Calu3 (cell line): Measurements from ENCODE around the gene NOX5. TPM values are rescaled to one million over a fixed set of nuclear protein-coding genes. Genes with fewer than 3 reads are reported as not detected.

Experiments used
- Bru-seq: library from RNA; stranded (reverse); fragments of 400-500 nt; gene quantifications from one replicate; lab custom pipeline; 2021; lab: Mats Ljungman, UMichigan
- BruChase-seq, 2 experiments: library from RNA; stranded (reverse); fragments of 400-500 nt; gene quantifications; one replicate each; lab custom pipeline; 2021; lab: Mats Ljungman, UMichigan
- BruUV-seq: library from RNA; stranded (reverse); fragments of 400-500 nt; replicated peaks from 2 replicates; lab custom pipeline; 2021; lab: Mats Ljungman, UMichigan
- CTCF ChIA-PET: fragments of 300-600 bp; sonication (Branson Sonifier 250); formaldehyde crosslinking; loops from one replicate; lab custom pipeline; 2022; ENCODE audit warnings: antibody characterized with exemption; lab: Charles Lee
- DNase-seq: peaks from one replicate; pipeline ENCODE4 v3.0.0; 2022
- H3K27ac Mint-ChIP-seq: one replicate; pipeline ENCODE4 v1.8.0; 2022; ENCODE audit warnings: mixed read lengths; ENCODE audit not compliant: unreplicated experiment
- H3K27me3 Mint-ChIP-seq: one replicate; pipeline ENCODE4 v1.8.0; 2022; ENCODE audit warnings: mixed read lengths; ENCODE audit not compliant: unreplicated experiment
- H3K36me3 Mint-ChIP-seq: one replicate; pipeline ENCODE4 v1.8.0; 2022; ENCODE audit warnings: mild to moderate bottlenecking, moderate library complexity, mixed read lengths; ENCODE audit not compliant: insufficient read depth, unreplicated experiment
- H3K4me1 Mint-ChIP-seq: one replicate; pipeline ENCODE4 v1.8.0; 2022; ENCODE audit warnings: mild to moderate bottlenecking, low read depth, mixed read lengths; ENCODE audit not compliant: unreplicated experiment
- H3K4me3 Mint-ChIP-seq: one replicate; pipeline ENCODE4 v1.8.0; 2022; ENCODE audit warnings: mild to moderate bottlenecking, low read depth, moderate library complexity, mixed read lengths; ENCODE audit not compliant: unreplicated experiment
- H3K9me3 Mint-ChIP-seq: one replicate; pipeline ENCODE4 v1.8.0; 2022; ENCODE audit warnings: low read depth, mixed read lengths; ENCODE audit not compliant: unreplicated experiment
- CTCF ChIP-seq: fragments of 200-600 bp; IDR thresholded peaks from one replicate; pipeline ENCODE4 v1.8.0; 2022; ENCODE audit warnings: antibody characterized with exemption; ENCODE audit not compliant: unreplicated experiment
- intact Hi-C: fragments of 100-400 bp; cut with micrococcal nuclease; formaldehyde crosslinking; loops from one replicate; pipeline ENCODE4 v1.10.0; 2022; ENCODE audit not compliant: unreplicated experiment
- long read RNA-seq: library from polyadenylated mRNA; stranded (forward); transcript quantifications from one replicate; pipeline ENCODE4 v2.0.0, GENCODE V29; 2022
- total RNA-seq: library from RNA; stranded (reverse); gene quantifications from 2 replicates; pipeline ENCODE4 v1.2.3, GENCODE V29; 2022

Gene NOX5
- total RNA-seq: 0.14 and 0.20 TPM in 2 replicates
- percentile 7 among the genes with signal in this experiment for Bru-seq, nascent RNA
- BruChase-seq, experiment 1, labeled RNA remaining after a 6-hour chase: percentile 12 among the genes with signal in this experiment
- percentile 7 among the genes with signal in this experiment for BruChase-seq, experiment 2, labeled RNA remaining after a 2-hour chase
- long read RNA-seq: 0 reads

- peaks cover 1% of the 10 kb centered on the region for H3K9me3 Mint-ChIP-seq
- CTCF ChIA-PET: interaction anchor here (0.5 to 0.7 kb wide), 2 partner anchors 17 to 318 kb away, joined by 3 read pairs; no protein-coding TSS in a partner anchor
- no peak within 1 kb of the TSS for H3K27ac Mint-ChIP-seq
- H3K4me3 Mint-ChIP-seq: no peak within 1 kb of the TSS
- no peak for TF ChIP-seq CTCF
- DNase-seq: no peak
- BruUV-seq: no TSS peak
- peaks cover 37% of the 10 kb centered on the region for H3K27me3 Mint-ChIP-seq
- H3K4me1 Mint-ChIP-seq: no peaks in the 10 kb centered on the region
- H3K36me3 Mint-ChIP-seq: no peaks in the 10 kb centered on the region
- intact Hi-C loops: no loop called here
These were observed at the start of gene NOX5 for GRCh38 chr15:69014454-69014853. Gene NOX5 (plus strand): TSS chr15:69014695. CDS start chr15:69014736, 41 bp downstream.

- intact Hi-C loops: no loop called here
- no peak for DNase-seq
- peaks cover 63% of the 10 kb centered on the region for H3K27me3 Mint-ChIP-seq
- peaks cover 14% of the 10 kb centered on the region for H3K9me3 Mint-ChIP-seq
- H3K27ac Mint-ChIP-seq: no peak overlapping the region
- H3K4me3 Mint-ChIP-seq: no peak overlapping the region
- no peaks in the 10 kb centered on the region for H3K4me1 Mint-ChIP-seq
- no TSS peak for BruUV-seq
- CTCF ChIA-PET: no interaction called here
- TF ChIP-seq CTCF: no peak
- H3K36me3 Mint-ChIP-seq: no peaks in the 10 kb centered on the region
These were observed 47.5 kb upstream of the NOX5 start for GRCh38 chr15:68966996-68967395.

- Mint-ChIP-seq H3K4me3 (no peak overlapping the region), H3K4me1 (no peaks in the 10 kb centered on the region), H3K9me3 (peaks cover 14% of the 10 kb centered on the region), H3K27ac (no peak overlapping the region), H3K36me3 (no peaks in the 10 kb centered on the region), H3K27me3 (peaks cover 53% of the 10 kb centered on the region)
- TF ChIP-seq CTCF: no peak
- DNase-seq: no peak
- intact Hi-C loops: no loop called here
- no TSS peak for BruUV-seq
- CTCF ChIA-PET: no interaction called here
These were observed 46.5 kb upstream of the NOX5 start for GRCh38 chr15:68967948-68968347.

- intact Hi-C loops: no loop called here
- CTCF ChIA-PET: interaction anchor here (0.7 kb wide), 1 partner anchor 12 kb away, joined by 3 read pairs; no protein-coding TSS in a partner anchor
- no peak for TF ChIP-seq CTCF
- H3K36me3 Mint-ChIP-seq: no peaks in the 10 kb centered on the region
- DNase-seq: no peak
- peaks cover 14% of the 10 kb centered on the region for H3K9me3 Mint-ChIP-seq
- no peaks in the 10 kb centered on the region for H3K4me1 Mint-ChIP-seq
- no TSS peak for BruUV-seq
- H3K27ac Mint-ChIP-seq: no peak overlapping the region
- no peak overlapping the region for H3K4me3 Mint-ChIP-seq
- peaks cover 46% of the 10 kb centered on the region for H3K27me3 Mint-ChIP-seq
These were observed 45.2 kb upstream of the NOX5 start for GRCh38 chr15:68969298-68969697.
